ENCODE measurements around the gene OTX2. TPM values are rescaled to one million over a fixed set of nuclear protein-coding genes. Genes with fewer than 3 reads are reported as not detected.

Gene OTX2
- total and polyA plus RNA-seq, 2 of the 4 experiments (the other 2 are of a cell fraction), result not detected

DNA sequence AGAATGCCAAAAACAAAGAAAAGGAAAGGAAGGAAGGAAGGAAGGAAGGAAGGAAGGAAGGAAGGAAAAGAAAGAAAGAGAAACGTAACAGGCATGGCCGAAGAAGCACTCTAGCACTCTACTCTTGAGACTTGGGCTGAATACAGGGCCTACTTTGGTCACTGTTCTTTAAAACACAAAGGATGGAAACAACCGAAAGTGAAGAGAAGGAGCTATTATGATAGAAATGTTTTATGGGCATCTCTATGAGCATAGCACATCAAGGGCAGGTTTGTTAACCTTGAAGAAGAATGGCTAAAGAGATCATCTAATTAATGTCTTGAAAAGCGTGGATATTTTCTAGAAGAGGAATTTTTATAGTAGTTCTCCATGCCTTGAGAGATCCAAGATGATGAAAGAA, 15.9 kb upstream of the OTX2 start:
- Histone ChIP-seq H3K36me3 (ENCODE audit: control insufficient read depth, insufficient read depth, low read length) (no peaks in the 10 kb centered on the region), H4K20me1 (ENCODE audit: insufficient read depth, low read length) (no peaks in the 10 kb centered on the region), H2AFZ (replicated peaks; ENCODE audit: low read length, poor library complexity) (no peak overlapping the region), H3K14ac (replicated peaks; ENCODE audit: low read depth, low read length) (no peak overlapping the region), H3K9me3 (ENCODE audit: control insufficient read depth, insufficient read depth, low read length) (no peaks in the 10 kb centered on the region), H3K4me1 (ENCODE audit: control insufficient read depth, insufficient read depth, low read length) (no peaks in the 10 kb centered on the region), H3K79me1 (ENCODE audit: low read depth in 1 of 2, low read length in 2 of 2) (no peaks in the 10 kb centered on the region), H3K9me1 (ENCODE audit: insufficient read depth, low read length) (no peaks in the 10 kb centered on the region), H3K4ac (ENCODE audit: low read depth, low read length) (no peak overlapping the region), H4K5ac (ENCODE audit: low read depth, low read length) (no peak overlapping the region), H2BK20ac (ENCODE audit: low read depth, low read length) (no peak overlapping the region), H3K23ac (ENCODE audit: low read depth, low read length) (no peak overlapping the region), H2BK15ac (ENCODE audit: low read depth, low read length) (no peak overlapping the region), H2BK120ac (ENCODE audit: low read depth, low read length) (no peak overlapping the region), H3K4me3 (ENCODE audit: insufficient read depth, low read depth, low read length) (no peak overlapping the region), H3K27me3 (ENCODE audit: control insufficient read depth, insufficient read depth, low read length) (0 out of 2 replicates have a peak, but pooled peaks cover under 1% of the 10 kb centered on the region), H2AK9ac (replicated peaks; ENCODE audit: low read depth, low read length, poor library complexity) (no peak overlapping the region), H2BK5ac (ENCODE audit: low read depth, low read length, poor library complexity, severe bottlenecking) (no peak overlapping the region), H3K18ac (ENCODE audit: low read depth, low read length) (no peak overlapping the region), H2AK5ac (ENCODE audit: low read depth, low read length) (no peak overlapping the region), H4K91ac (ENCODE audit: insufficient read depth, low read depth, low read length) (no peak overlapping the region), H3K27ac (ENCODE audit: insufficient read depth, low read length) (no peak overlapping the region), H3K56ac (ENCODE audit: extremely low read depth, insufficient read depth, low read length) (no peak overlapping the region), H3K4me2 (ENCODE audit: low read depth, low read length) (no peak overlapping the region), H4K8ac (ENCODE audit: low read depth in 2 of 2, low read length in 2 of 2) (no peak overlapping the region), H3K9ac (ENCODE audit: low read depth, low read length) (no peak overlapping the region)
- ChIA-PET CTCF (no interaction called here), POLR2A (ENCODE audit: unreplicated experiment) (no interaction called here)
- in situ Hi-C loops (cut with MboI; ENCODE audit: low sequenced_read_pairs) (no loop called here), intact Hi-C loops (cut with micrococcal nuclease) (no loop called here), dilution Hi-C loops (cut with HindIII; ENCODE audit: low sequenced_read_pairs, unreplicated experiment) (no loop called here)
- DNase-seq, result no peak
- TF ChIP-seq BHLHE40 (IDR thresholded peaks at IDR 0.05; ENCODE audit: low read depth, low read length) (no peak), MAFK (IDR thresholded peaks at IDR 0.05; ENCODE audit: low read depth, low read length) (no peak), SMC3 (IDR thresholded peaks at IDR 0.05; ENCODE audit: low read depth, low read length) (no peak), MAZ (IDR thresholded peaks at IDR 0.05; ENCODE audit: borderline replicate concordance, low read depth, low read length) (no peak), CEBPB (IDR thresholded peaks at IDR 0.05; ENCODE audit: low read depth, low read length) (no peak), NFE2L2 (IDR thresholded peaks at IDR 0.05; ENCODE audit: low read depth, low read length) (no peak), FOS (IDR thresholded peaks at IDR 0.05; ENCODE audit: low read depth, low read length) (no peak), RAD21 (IDR thresholded peaks at IDR 0.05; ENCODE audit: low read length) (no peak), USF2 (IDR thresholded peaks at IDR 0.05; ENCODE audit: low read depth, low read length) (no peak), MXI1 (IDR thresholded peaks at IDR 0.05; ENCODE audit: borderline replicate concordance, low read depth, low read length) (no peak), RCOR1 (IDR thresholded peaks at IDR 0.05; ENCODE audit: insufficient replicate concordance, low read length) (no peak)
- TF ChIP-seq, protein P1, sequence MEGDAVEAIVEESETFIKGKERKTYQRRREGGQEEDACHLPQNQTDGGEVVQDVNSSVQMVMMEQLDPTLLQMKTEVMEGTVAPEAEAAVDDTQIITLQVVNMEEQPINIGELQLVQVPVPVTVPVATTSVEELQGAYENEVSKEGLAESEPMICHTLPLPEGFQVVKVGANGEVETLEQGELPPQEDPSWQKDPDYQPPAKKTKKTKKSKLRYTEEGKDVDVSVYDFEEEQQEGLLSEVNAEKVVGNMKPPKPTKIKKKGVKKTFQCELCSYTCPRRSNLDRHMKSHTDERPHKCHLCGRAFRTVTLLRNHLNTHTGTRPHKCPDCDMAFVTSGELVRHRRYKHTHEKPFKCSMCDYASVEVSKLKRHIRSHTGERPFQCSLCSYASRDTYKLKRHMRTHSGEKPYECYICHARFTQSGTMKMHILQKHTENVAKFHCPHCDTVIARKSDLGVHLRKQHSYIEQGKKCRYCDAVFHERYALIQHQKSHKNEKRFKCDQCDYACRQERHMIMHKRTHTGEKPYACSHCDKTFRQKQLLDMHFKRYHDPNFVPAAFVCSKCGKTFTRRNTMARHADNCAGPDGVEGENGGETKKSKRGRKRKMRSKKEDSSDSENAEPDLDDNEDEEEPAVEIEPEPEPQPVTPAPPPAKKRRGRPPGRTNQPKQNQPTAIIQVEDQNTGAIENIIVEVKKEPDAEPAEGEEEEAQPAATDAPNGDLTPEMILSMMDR (conservative IDR thresholded peaks at IDR 0.05; ENCODE audit: low read depth, low read length), result no peak
- no TSS peak for BruUV-seq (replicated peaks)
- 83% methylated on average over 1 of the region's 4 CpGs; no CpG with 5 or more reads in 1 of the 2 experiments for WGBS, 2 experiments (ENCODE audit: extremely low coverage in 2 of 2, insufficient read length in 1 of 2)
- ATAC-seq (ENCODE audit: low read depth), result no peak

Data from IMR-90 (cell line).